Inflammatory macrophage treated with lipopolysaccharide for 1 hour (primary cell): ENCODE data around the gene TMEM223.
"Not testable (repeated sequence)": the region's sequence is repeated elsewhere in the genome, so short reads cannot be mapped to it uniquely, and the experiment has no call there.

Experiments
- DNase-seq, 2 donors: peaks; one replicate each; pipeline ENCODE4 v3.0.0-alpha.2; 2020 to 2022

The TMEM223 gene, protein sequence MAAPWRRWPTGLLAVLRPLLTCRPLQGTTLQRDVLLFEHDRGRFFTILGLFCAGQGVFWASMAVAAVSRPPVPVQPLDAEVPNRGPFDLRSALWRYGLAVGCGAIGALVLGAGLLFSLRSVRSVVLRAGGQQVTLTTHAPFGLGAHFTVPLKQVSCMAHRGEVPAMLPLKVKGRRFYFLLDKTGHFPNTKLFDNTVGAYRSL

GRCh38 chr11:62791501-62792201 lies at the start of gene TMEM223:
Gene TMEM223 (minus strand): TSS chr11:62792006. CDS start chr11:62791994, 12 bp downstream.
- DNase-seq, result peak; percentile 70 to 82

DNA sequence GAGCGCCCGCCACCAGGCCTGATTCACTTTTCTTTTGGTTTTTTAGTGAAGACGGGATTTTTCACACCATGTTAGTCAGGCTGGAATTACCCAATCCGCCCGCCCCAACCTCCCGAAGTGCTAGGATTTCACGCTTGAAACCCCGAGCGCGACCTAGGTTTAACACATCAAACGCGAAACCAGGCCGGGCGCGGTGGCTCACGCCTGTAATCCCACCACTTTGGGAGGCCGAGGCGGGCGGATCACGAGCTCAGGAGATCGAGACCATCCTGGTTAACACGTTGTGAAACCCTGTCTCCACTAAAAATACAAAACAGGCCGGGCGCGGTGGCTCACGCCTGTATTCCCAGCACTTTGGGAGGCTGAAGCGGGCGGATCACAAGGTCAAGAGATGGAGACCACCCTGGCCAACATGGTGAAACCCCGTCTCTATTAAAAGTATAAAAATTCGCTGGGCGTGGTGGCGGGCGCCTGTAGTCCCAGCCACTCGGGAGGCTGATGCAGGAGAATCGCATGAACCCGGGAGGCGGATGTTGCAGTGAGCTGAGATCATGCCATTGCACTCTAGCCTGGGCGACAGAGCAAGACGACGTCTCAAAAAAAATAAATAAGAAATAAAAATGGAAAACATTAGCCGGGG lies 49.0 kb upstream of the TMEM223 start:
- peak; percentile 87 to 90 for DNase-seq

DNA sequence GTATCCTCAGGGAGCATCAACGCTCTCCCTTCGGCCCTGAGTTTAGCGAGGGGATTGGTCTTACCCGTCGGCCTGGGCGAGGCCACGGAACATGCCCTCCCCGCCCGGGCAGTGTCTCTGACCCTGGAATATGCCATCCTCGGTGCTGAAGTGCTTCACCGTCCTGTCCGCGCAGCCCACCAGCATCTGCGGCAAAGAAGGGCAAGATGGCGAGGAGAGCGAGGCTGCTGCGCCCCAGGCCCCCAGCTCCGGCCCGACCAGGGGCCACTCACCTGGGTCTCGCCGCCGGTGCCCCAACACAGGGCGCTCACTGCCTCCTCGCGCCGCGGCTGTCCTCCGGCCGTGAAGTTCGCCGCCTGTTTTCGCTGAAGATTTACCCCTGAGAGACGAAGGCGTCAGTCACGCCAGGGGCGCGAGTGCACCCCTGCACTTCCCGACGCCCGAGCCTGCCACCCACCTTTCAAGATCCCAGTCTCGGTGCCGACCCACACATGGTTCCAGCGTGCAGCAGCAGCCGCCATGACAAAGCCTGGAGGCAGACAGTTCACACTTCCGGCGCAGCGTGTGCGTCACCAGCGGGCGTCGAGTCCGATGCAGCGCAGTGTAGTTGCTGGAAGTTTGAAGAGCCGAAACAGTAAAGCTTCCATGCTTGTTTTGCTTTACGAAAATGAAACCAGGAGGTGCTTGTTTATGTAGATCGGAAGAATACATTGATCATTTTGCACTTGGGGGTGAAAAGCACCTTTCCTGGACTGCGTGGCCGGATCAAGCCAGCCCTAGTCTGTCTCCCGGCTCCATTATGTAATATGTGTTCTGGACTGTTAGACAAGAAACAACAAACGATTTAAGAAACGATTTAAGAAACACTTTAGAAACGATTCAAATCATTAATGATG lies 47.5 kb upstream of the TMEM223 start, which contains the start of gene WDR74:
Gene WDR74 (minus strand): TSS at position 541 of the 896 bp plus-strand sequence. CDS start 20 bp downstream, at position 521.
- peak; percentile 95 to 96 for DNase-seq

DNA sequence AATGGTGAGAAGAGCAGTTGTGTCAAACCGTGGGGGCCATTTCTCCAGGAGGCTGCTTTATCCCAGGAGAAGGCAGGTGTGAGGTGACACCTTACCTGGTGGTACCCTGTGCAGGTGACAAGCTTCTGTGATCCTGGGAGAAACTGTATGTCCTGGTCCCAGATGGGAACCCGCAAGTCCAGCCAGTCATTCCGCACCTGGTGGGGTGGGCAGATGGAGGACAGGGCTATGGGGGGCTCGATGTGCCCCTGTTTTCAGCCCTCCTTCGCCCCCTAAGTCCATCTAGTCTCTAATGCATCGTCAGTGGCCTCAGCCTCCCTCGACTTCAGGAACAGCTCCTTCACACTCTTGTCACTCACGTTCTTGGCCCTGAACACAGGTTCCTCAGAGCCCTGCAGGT lies 43.5 kb upstream of the TMEM223 start:
- no peak for DNase-seq

- DNase-seq, result no peak
These were observed 40.8 kb upstream of the TMEM223 start, which contains the start of gene TEX54 for GRCh38 chr11:62832336-62833234. Gene TEX54 (minus strand): TSS chr11:62832841.

GRCh38 chr11:62831520-62832335 lies 39.9 kb upstream of the TMEM223 start, which contains the start of gene STX5:
Gene STX5 (minus strand): TSS chr11:62832051. CDS start chr11:62831243, 808 bp downstream.
- peak; percentile 98 to 99 for DNase-seq

- peak in 1 of 2 donors; percentile 24 for DNase-seq
These were observed 39.2 kb upstream of the TMEM223 start for GRCh38 chr11:62830904-62831519.

- DNase-seq, result not testable (repeated sequence)
These were observed 36.3 kb upstream of the TMEM223 start for GRCh38 chr11:62828130-62828529.

- DNase-seq, result no peak
These were observed 31.9 kb upstream of the TMEM223 start for GRCh38 chr11:62823677-62824076.

GRCh38 chr11:62817129-62817528 lies 25.3 kb upstream of the TMEM223 start:
- DNase-seq, result peak; percentile 28 to 48

DNA sequence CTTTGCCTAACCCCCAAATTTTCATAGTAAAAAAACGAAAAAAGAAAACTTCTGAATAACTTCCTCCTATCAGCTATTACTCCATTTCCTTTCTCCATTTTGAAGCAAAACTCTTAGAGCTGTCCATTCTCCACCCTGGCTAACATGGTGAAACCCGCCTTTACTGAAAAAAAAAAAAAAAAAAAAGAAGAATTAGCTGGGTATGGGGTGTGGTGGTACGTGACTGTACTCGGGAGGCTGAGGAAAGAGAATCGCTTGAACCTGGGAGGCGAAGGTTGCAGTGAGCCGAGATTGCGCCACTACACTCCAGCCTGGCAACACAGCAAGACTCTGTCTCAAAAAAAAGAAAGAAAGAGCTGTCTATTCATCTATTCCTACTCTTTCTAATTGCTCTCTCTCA lies 24.8 kb upstream of the TMEM223 start:
- peak; percentile 64 to 68 for DNase-seq

DNA sequence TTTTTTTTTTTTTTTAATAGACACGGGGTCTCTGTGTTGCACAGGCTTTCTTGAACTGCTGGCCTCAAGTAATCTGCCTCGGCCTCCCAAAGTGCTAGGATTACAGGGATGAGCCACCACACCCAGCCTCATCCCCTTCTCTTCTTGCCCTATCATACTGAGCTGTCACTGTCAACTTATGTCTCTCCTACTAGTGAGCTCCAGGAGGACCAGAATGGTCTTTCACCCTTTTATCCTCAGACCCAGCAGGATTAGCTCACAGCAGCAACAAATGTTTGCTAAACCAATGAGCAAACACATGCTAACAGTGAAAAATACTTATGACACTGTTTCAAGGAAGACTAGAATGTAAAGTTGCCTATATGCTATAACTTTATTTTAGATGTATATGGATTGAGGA lies 19.9 kb upstream of the TMEM223 start:
- DNase-seq, result no peak

DNA sequence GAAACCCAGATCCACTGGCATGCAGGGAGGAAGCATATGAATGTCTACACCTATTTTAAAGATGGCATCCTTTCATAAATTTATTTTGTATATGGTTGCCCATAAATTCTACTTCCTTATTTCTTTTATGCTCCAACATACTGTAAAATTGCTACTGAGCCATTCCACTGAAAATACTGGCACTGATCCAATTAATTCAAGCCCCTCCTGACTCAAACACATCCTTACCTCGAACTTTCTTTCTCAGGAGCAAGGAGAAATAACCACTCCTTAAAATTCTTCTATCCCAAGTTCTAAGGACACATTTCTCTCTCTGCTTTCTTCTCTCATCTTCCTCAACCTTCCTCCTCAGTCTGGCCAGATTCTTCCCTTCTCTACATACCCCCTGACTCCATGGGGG lies 18.9 kb upstream of the TMEM223 start:
- no peak for DNase-seq

DNA sequence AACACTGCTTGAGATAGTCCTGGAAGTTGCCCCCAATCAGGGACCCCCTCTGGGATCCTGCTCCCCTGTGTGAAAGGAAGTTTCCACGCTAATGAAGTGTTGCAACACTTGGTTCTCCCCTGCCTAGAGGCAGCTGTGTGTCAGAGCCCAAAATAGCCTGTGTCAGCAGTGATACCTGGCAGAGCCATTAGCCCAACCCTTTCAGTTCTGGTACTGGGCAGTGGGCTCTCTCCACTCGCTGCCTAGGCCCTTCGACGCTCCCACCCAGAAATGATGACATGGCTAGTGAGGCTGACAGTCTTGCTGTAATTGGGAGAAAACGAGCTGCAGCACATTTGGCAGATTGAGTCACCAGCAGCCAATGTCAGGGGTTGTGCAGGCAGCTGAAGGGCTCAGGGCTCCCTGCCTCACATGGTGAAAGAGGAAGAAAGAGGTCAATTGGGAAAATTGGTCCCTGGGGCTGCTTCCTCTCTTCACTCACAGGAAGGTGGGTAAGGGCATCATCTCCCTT lies 14.9 kb upstream of the TMEM223 start:
- peak; percentile 86 to 95 for DNase-seq

GRCh38 chr11:62805961-62806441 lies 14.2 kb upstream of the TMEM223 start:
- no peak for DNase-seq

DNA sequence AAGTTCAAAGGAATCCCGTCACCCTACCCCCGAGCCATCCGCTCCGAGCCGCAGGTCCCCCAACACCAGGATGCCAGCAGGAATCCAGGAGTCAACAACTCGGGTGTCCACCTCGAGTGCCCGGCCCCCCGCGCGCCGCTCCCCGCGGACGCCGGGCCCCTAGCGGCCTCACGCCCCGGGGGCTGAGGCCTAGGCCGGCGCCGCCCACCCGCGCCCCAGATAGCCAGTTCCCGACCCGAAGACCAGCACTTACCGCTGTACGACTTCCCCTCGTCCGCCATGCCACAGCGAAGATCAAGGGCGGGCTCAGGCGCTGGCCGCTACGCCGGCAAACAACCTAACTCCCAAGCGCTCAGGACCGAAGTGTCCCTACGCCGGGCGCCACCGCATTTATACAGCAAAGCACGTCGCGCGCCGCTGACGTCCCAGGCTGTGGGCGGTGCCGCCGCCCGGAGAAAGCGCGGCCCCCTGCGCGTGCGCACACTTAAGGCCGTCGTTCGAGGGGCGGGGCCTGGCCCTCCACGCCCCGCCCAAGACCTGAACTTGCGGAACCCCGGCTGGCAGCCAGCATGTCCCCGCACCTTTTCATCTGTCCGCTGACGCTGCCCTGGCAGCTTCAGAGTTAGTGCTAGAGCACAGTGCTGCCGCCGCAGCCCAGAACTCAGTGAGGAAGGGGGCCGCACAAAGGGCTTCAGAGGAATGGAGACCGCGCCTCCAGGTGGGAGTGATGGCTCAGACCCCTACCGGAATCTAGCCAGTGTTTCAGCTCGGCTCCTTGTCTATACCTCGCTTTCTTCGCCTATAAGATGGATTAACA lies 13.5 kb upstream of the TMEM223 start, which contains the start of gene NXF1:
Gene NXF1 (minus strand): TSS at position 365 of the 817 bp plus-strand sequence. CDS start 84 bp downstream, at position 281.
- peak; percentile 92 to 99 for DNase-seq

GRCh38 chr11:62804310-62805075 lies 12.7 kb upstream of the TMEM223 start:
- DNase-seq, result peak; percentile 49 to 52

DNA sequence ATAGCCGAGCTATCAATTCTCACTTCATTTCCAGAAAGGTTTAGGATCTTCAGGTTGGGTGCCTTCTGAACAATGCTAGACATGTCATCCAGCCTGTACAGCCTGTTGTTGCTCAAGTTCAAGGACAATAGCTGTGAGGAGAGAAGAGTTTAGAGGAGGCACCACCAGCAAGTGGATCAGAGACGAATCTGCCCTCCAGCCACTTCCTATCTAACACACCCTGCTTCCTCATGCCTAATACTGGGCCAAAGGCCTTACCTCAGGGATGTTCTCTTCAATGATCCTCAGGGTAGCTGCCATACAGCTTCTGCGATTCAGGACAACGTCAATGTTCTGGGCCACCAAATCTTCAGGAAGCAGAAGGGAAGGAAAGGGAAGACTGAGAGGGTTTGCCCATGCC lies 9.3 kb upstream of the TMEM223 start:
- DNase-seq, result no peak
